Measurements from ENCODE around the gene CELF4.

CELF4 gene

GRCh38 chr18:37304012-37304680 is 261.5 kb downstream of the CELF4 start:
- no peaks in the 10 kb centered on the region for H3K36me3 ChIP-seq (ENCODE audit: control insufficient read depth, insufficient read depth, low read length, severe bottlenecking)
- H3K4me1 ChIP-seq (ENCODE audit: control insufficient read depth, insufficient read depth, low read length), result peaks cover 7% of the 10 kb centered on the region
- no peak for DNase-seq (ENCODE audit: low read depth)
- H3K27me3 ChIP-seq (replicated peaks; ENCODE audit: control insufficient read depth, insufficient read depth, low read length), result peaks cover 17% of the 10 kb centered on the region
- H3K9me3 ChIP-seq (ENCODE audit: control insufficient read depth, low read length), result no peaks in the 10 kb centered on the region
- H3K4me3 ChIP-seq (ENCODE audit: low read length), result no peak overlapping the region
- no peak overlapping the region for H3K9ac ChIP-seq (ENCODE audit: low read length)

GRCh38 chr18:37303009-37303408 is 262.6 kb downstream of the CELF4 start:
- H3K27me3 ChIP-seq (replicated peaks; ENCODE audit: control insufficient read depth, insufficient read depth, low read length), result peaks cover 13% of the 10 kb centered on the region
- H3K36me3 ChIP-seq (ENCODE audit: control insufficient read depth, insufficient read depth, low read length, severe bottlenecking), result no peaks in the 10 kb centered on the region
- no peak for DNase-seq (ENCODE audit: low read depth)
- peaks cover 7% of the 10 kb centered on the region for H3K4me1 ChIP-seq (ENCODE audit: control insufficient read depth, insufficient read depth, low read length)
- H3K4me3 ChIP-seq (ENCODE audit: low read length), result no peak overlapping the region
- H3K9ac ChIP-seq (ENCODE audit: low read length), result no peak overlapping the region
- no peaks in the 10 kb centered on the region for H3K9me3 ChIP-seq (ENCODE audit: control insufficient read depth, low read length)

DNA sequence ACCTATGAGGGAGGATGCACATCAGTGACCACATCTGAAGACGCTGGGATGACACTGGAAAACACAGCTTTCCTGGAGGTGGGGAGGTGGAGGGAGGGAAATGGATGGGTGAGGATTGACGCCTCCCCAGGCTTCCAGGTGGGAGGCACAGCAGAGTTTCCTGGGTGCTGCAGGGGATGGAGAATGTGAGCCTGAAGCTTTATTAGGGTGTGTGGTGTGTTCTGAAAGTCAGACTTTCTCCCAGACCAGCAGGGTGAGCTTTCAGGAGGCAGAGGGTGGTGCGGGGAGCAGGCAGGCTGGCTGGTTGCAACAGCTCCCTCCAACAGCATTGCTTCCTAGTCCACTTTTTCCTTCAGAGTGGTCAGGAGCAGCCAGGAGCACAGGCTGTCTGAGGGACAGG is 263.1 kb downstream of the CELF4 start:
- no peaks in the 10 kb centered on the region for H3K9me3 ChIP-seq (ENCODE audit: control insufficient read depth, low read length)
- H3K4me1 ChIP-seq (ENCODE audit: control insufficient read depth, insufficient read depth, low read length), result peaks cover 7% of the 10 kb centered on the region
- H3K36me3 ChIP-seq (ENCODE audit: control insufficient read depth, insufficient read depth, low read length, severe bottlenecking), result no peaks in the 10 kb centered on the region
- DNase-seq (ENCODE audit: low read depth), result no peak
- H3K4me3 ChIP-seq (ENCODE audit: low read length), result no peak overlapping the region
- peaks cover 13% of the 10 kb centered on the region for H3K27me3 ChIP-seq (replicated peaks; ENCODE audit: control insufficient read depth, insufficient read depth, low read length)
- H3K9ac ChIP-seq (ENCODE audit: low read length), result no peak overlapping the region

- Histone ChIP-seq H3K27me3 (replicated peaks; ENCODE audit: control insufficient read depth, insufficient read depth, low read length) (peaks cover 13% of the 10 kb centered on the region), H3K9ac (ENCODE audit: low read length) (no peak overlapping the region), H3K4me1 (ENCODE audit: control insufficient read depth, insufficient read depth, low read length) (peaks cover 7% of the 10 kb centered on the region), H3K9me3 (ENCODE audit: control insufficient read depth, low read length) (no peaks in the 10 kb centered on the region), H3K4me3 (ENCODE audit: low read length) (no peak overlapping the region), H3K36me3 (ENCODE audit: control insufficient read depth, insufficient read depth, low read length, severe bottlenecking) (no peaks in the 10 kb centered on the region)
- peak; percentile 97 for DNase-seq (ENCODE audit: low read depth)
Measured at GRCh38 chr18:37299471-37300304, 265.9 kb downstream of the CELF4 start.

GRCh38 chr18:37298816-37299215 is 266.8 kb downstream of the CELF4 start:
- Histone ChIP-seq H3K4me1 (ENCODE audit: control insufficient read depth, insufficient read depth, low read length) (peaks cover 7% of the 10 kb centered on the region), H3K36me3 (ENCODE audit: control insufficient read depth, insufficient read depth, low read length, severe bottlenecking) (no peaks in the 10 kb centered on the region), H3K9me3 (ENCODE audit: control insufficient read depth, low read length) (no peaks in the 10 kb centered on the region), H3K27me3 (replicated peaks; ENCODE audit: control insufficient read depth, insufficient read depth, low read length) (peaks cover 13% of the 10 kb centered on the region), H3K4me3 (ENCODE audit: low read length) (no peak overlapping the region), H3K9ac (ENCODE audit: low read length) (no peak overlapping the region)
- DNase-seq (ENCODE audit: low read depth), result no peak

GRCh38 chr18:37297106-37297505 is 268.5 kb downstream of the CELF4 start:
- H3K9me3 ChIP-seq (ENCODE audit: control insufficient read depth, low read length), result no peaks in the 10 kb centered on the region
- H3K27me3 ChIP-seq (replicated peaks; ENCODE audit: control insufficient read depth, insufficient read depth, low read length), result peaks cover 19% of the 10 kb centered on the region

GRCh38 chr18:37294951-37295350 is 270.6 kb downstream of the CELF4 start:
- H3K4me1 ChIP-seq (ENCODE audit: control insufficient read depth, insufficient read depth, low read length), result peaks cover 7% of the 10 kb centered on the region
- H3K4me3 ChIP-seq (ENCODE audit: low read length), result no peak overlapping the region
- no peak for DNase-seq (ENCODE audit: low read depth)
- H3K27me3 ChIP-seq (replicated peaks; ENCODE audit: control insufficient read depth, insufficient read depth, low read length), result peaks cover 12% of the 10 kb centered on the region
- H3K9me3 ChIP-seq (ENCODE audit: control insufficient read depth, low read length), result no peaks in the 10 kb centered on the region
- H3K36me3 ChIP-seq (ENCODE audit: control insufficient read depth, insufficient read depth, low read length, severe bottlenecking), result no peaks in the 10 kb centered on the region
- H3K9ac ChIP-seq (ENCODE audit: low read length), result no peak overlapping the region

More at GRCh38 chr18:37297106-37297505, 268.5 kb downstream of the CELF4 start:
- DNase-seq (ENCODE audit: low read depth), result no peak
- H3K36me3 ChIP-seq (ENCODE audit: control insufficient read depth, insufficient read depth, low read length, severe bottlenecking), result no peaks in the 10 kb centered on the region
- H3K4me3 ChIP-seq (ENCODE audit: low read length), result no peak overlapping the region
- no peak overlapping the region for H3K9ac ChIP-seq (ENCODE audit: low read length)
- H3K4me1 ChIP-seq (ENCODE audit: control insufficient read depth, insufficient read depth, low read length), result peaks cover 7% of the 10 kb centered on the region

DNA sequence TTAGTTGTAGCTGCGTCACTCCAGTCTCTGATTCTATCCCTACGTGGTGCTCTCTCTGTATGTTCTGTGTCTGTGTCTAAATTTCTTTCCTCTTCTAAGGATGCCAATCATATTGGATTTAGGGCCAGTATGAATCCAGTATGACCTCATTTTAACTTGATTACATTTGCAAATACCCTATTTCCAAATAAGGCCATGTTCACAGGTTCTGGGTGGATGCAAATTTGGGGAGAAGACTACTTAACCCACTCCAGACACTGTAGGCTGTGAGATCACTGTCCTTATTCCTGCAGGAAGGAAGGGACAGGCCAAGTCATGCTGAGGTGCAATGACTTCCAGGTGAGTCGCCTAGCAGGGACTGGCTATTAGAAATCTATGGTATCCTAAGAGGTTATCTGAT is 272.2 kb downstream of the CELF4 start:
- Histone ChIP-seq H3K27me3 (replicated peaks; ENCODE audit: control insufficient read depth, insufficient read depth, low read length) (peaks cover 16% of the 10 kb centered on the region), H3K9ac (ENCODE audit: low read length) (no peak overlapping the region), H3K4me1 (ENCODE audit: control insufficient read depth, insufficient read depth, low read length) (no peaks in the 10 kb centered on the region), H3K4me3 (ENCODE audit: low read length) (no peak overlapping the region), H3K36me3 (ENCODE audit: control insufficient read depth, insufficient read depth, low read length, severe bottlenecking) (no peaks in the 10 kb centered on the region), H3K9me3 (ENCODE audit: control insufficient read depth, low read length) (no peaks in the 10 kb centered on the region)
- no peak for DNase-seq (ENCODE audit: low read depth)

DNA sequence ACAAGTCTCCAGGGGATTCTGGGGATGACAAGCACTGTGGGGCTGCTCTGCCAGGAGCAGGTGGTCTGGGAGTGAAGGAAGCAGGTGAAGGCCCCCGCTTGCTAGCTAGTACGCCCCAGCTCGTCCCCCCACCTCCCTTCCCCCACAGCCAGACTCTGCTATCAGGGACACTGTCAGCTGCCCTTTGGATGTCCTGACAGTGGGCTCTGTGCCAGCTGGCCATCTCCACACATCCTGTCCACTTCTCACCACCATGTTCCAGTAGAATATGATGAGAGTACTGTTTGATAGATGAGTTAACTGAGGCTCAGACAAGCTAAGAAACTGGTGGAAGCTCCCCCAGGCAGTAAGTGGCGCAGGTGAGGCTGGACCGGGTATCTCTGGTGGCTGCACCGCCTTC is 276.2 kb downstream of the CELF4 start:
- H3K4me1 ChIP-seq (ENCODE audit: control insufficient read depth, insufficient read depth, low read length), result no peaks in the 10 kb centered on the region
- DNase-seq (ENCODE audit: low read depth), result no peak
- no peaks in the 10 kb centered on the region for H3K36me3 ChIP-seq (ENCODE audit: control insufficient read depth, insufficient read depth, low read length, severe bottlenecking)
- no peaks in the 10 kb centered on the region for H3K9me3 ChIP-seq (ENCODE audit: control insufficient read depth, low read length)
- H3K27me3 ChIP-seq (replicated peaks; ENCODE audit: control insufficient read depth, insufficient read depth, low read length), result peaks cover 38% of the 10 kb centered on the region
- no peak overlapping the region for H3K4me3 ChIP-seq (ENCODE audit: low read length)
- no peak overlapping the region for H3K9ac ChIP-seq (ENCODE audit: low read length)

- Histone ChIP-seq H3K9me3 (ENCODE audit: control insufficient read depth, low read length) (no peaks in the 10 kb centered on the region), H3K27me3 (replicated peaks; ENCODE audit: control insufficient read depth, insufficient read depth, low read length) (peaks cover 40% of the 10 kb centered on the region), H3K4me1 (ENCODE audit: control insufficient read depth, insufficient read depth, low read length) (no peaks in the 10 kb centered on the region), H3K36me3 (ENCODE audit: control insufficient read depth, insufficient read depth, low read length, severe bottlenecking) (no peaks in the 10 kb centered on the region), H3K4me3 (ENCODE audit: low read length) (no peak overlapping the region), H3K9ac (ENCODE audit: low read length) (no peak overlapping the region)
- no peak for DNase-seq (ENCODE audit: low read depth)
Measured at GRCh38 chr18:37287601-37288000, 278.0 kb downstream of the CELF4 start.

DNA sequence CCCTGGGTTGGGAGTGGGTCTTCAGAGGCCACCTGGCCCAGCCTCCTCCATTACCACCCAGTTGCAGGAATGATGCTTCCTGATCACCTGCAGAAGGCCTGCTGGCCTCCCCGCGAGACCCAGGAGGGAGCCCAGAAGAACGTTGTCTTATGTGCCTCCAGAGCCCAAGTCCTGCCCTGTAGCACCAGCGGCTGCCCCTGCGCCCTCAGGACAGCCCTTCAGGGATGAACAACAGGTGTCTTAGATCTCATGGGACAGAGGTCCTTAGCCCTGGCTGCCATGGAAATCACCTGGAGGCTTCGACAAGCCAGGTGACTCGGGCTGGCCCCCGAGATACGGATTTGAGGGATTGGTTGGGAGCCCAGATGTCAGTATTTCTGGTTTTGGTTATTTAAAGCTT is 278.8 kb downstream of the CELF4 start:
- Histone ChIP-seq H3K27me3 (replicated peaks; ENCODE audit: control insufficient read depth, insufficient read depth, low read length) (peaks cover 43% of the 10 kb centered on the region), H3K4me1 (ENCODE audit: control insufficient read depth, insufficient read depth, low read length) (no peaks in the 10 kb centered on the region), H3K9me3 (ENCODE audit: control insufficient read depth, low read length) (no peaks in the 10 kb centered on the region), H3K4me3 (ENCODE audit: low read length) (no peak overlapping the region), H3K36me3 (ENCODE audit: control insufficient read depth, insufficient read depth, low read length, severe bottlenecking) (no peaks in the 10 kb centered on the region), H3K9ac (ENCODE audit: low read length) (no peak overlapping the region)
- DNase-seq (ENCODE audit: low read depth), result no peak
